HEK293T (cell line): ENCODE results near the gene SPTA1.

Source experiments
- CTCF ChIA-PET: fragments of 350-600 bp; formaldehyde crosslinking; extraction: SDS; loops from one replicate; lab custom pipeline; 2021; ENCODE audit warnings: antibody characterized with exemption, inconsistent platforms; lab: Yijun Ruan, JAX
- POLR2A ChIA-PET: fragments of 350-600 bp; formaldehyde crosslinking; extraction: SDS; loops from one replicate; lab custom pipeline; 2020; ENCODE audit warnings: antibody characterized with exemption, inconsistent platforms; lab: Yijun Ruan, JAX
- DNase-seq: peaks from one replicate; pipeline ENCODE4 v3.0.0; 2012; ENCODE audit warnings: mixed read lengths; ENCODE audit errors: extremely low spot score
- ARNT ChIP-seq: fragments of 450-650 bp; IDR thresholded peaks from 2 replicates; pipeline ENCODE4 v1.6.1; 2017; ENCODE audit warnings: mild to moderate bottlenecking
- BHLHE40 ChIP-seq: fragments of 450-650 bp; IDR thresholded peaks from 2 replicates; pipeline ENCODE4 v1.6.1; 2016; ENCODE audit warnings: mild to moderate bottlenecking, moderate library complexity, borderline replicate concordance
- CTBP1 ChIP-seq: fragments of 450-650 bp; IDR thresholded peaks from 2 replicates; pipeline ENCODE4 v1.6.1; 2016; ENCODE audit warnings: borderline replicate concordance
- ELF4 ChIP-seq: fragments of 450-650 bp; IDR thresholded peaks from 2 replicates; pipeline ENCODE4 v1.6.1; 2017; ENCODE audit warnings: antibody characterized with exemption
- FOXA1 ChIP-seq: fragments of 450-650 bp; IDR thresholded peaks from 2 replicates; pipeline ENCODE4 v1.6.1; 2016; ENCODE audit warnings: mild to moderate bottlenecking
- FOXK2 ChIP-seq: fragments of 450-650 bp; IDR thresholded peaks from 2 replicates; pipeline ENCODE4 v1.6.1; 2016; ENCODE audit warnings: mild to moderate bottlenecking
- FOXM1 ChIP-seq: fragments of 450-650 bp; IDR thresholded peaks from 2 replicates; pipeline ENCODE4 v1.6.1; 2017; ENCODE audit warnings: mild to moderate bottlenecking, borderline replicate concordance
- HDGF ChIP-seq: fragments of 450-650 bp; IDR thresholded peaks from 2 replicates; pipeline ENCODE4 v1.6.1; 2017; ENCODE audit warnings: antibody characterized with exemption, borderline replicate concordance
- L3MBTL2 ChIP-seq: fragments of 450-650 bp; conservative IDR thresholded peaks from 2 replicates; pipeline ENCODE4 v1.6.1; 2016; ENCODE audit warnings: mild to moderate bottlenecking
- LEF1 ChIP-seq: fragments of 450-650 bp; IDR thresholded peaks from 2 replicates; pipeline ENCODE4 v1.6.1; 2017; ENCODE audit warnings: mild to moderate bottlenecking, borderline replicate concordance
- NFRKB ChIP-seq: fragments of 450-650 bp; IDR thresholded peaks from 2 replicates; pipeline ENCODE4 v1.6.1; 2016; ENCODE audit warnings: mild to moderate bottlenecking, moderate library complexity
- SP1 ChIP-seq: fragments of 450-650 bp; IDR thresholded peaks from 2 replicates; pipeline ENCODE4 v1.6.1; 2017
- SUZ12 ChIP-seq: fragments of 450-650 bp; IDR thresholded peaks from 2 replicates; pipeline ENCODE4 v1.6.1; 2016; ENCODE audit warnings: mild to moderate bottlenecking
- TARDBP ChIP-seq: fragments of 450-650 bp; IDR thresholded peaks from 2 replicates; pipeline ENCODE4 v1.6.1; 2016
- ZNF384 ChIP-seq: fragments of 450-650 bp; IDR thresholded peaks from 2 replicates; pipeline ENCODE4 v1.6.1; 2016
- TF ChIP-seq, protein P1 (sequence below): fragments of 450-650 bp; IDR thresholded peaks from 2 replicates; pipeline ENCODE4 v1.6.1; 2016

The SPTA1 gene

DNA sequence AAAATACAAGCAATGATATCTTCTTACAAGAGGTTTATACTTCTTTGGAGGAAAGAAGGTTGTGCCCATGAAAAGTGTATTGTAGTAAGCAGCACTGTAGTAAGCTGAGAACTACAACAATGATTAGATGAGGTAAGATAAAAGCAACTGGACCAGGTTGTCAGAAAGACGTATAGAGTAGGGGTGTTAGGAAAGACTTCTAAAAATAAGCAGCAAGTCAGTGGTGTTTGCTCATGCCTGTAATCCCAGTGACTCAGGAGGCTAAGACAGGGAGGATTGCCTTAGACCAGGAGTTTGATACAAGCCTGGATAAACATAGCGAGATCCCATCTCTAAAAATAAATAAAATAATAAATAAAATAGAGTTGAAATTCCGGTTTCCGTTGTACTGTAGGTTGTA lies 102.6 kb downstream of the SPTA1 start:
- POLR2A ChIA-PET = no interaction called here
- TF ChIP-seq TARDBP = no peak
- no peak for TF ChIP-seq FOXM1
- TF ChIP-seq ZNF384 = no peak
- TF ChIP-seq SUZ12 = no peak
- TF ChIP-seq ARNT = no peak
- CTCF ChIA-PET = no interaction called here
- DNase-seq = no peak

DNA sequence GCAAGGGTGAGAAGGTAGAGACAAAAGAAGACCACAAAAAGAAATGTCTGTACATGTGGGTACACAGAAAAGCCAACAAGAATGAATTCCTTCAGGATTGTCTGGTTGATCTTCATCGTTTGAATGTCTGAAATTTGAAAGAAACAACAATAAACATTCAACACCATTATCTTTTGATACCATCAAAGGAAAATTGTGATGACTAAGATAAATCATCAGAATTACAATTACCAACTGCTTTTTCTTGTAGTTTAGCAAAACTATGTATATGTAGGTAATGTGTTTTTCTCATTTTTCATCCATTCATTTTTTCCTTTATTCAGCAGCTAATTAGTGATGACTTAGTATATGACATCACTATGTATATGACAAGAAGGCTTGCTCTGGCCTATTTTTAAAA lies 106.8 kb downstream of the SPTA1 start, which contains the start of gene OR10X1:
Gene OR10X1, minus strand, starts transcription at position 167 of the 400 bp plus-strand sequence. Its CDS starts 0 bp downstream, at position 167.
- TF ChIP-seq FOXK2 (no peak), ARNT (no peak), NFRKB (no peak), SP1 (no peak)
- TF ChIP-seq, protein P1, sequence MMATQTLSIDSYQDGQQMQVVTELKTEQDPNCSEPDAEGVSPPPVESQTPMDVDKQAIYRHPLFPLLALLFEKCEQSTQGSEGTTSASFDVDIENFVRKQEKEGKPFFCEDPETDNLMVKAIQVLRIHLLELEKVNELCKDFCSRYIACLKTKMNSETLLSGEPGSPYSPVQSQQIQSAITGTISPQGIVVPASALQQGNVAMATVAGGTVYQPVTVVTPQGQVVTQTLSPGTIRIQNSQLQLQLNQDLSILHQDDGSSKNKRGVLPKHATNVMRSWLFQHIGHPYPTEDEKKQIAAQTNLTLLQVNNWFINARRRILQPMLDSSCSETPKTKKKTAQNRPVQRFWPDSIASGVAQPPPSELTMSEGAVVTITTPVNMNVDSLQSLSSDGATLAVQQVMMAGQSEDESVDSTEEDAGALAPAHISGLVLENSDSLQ = no peak
- no peak for DNase-seq
- CTCF ChIA-PET = no interaction called here

DNA sequence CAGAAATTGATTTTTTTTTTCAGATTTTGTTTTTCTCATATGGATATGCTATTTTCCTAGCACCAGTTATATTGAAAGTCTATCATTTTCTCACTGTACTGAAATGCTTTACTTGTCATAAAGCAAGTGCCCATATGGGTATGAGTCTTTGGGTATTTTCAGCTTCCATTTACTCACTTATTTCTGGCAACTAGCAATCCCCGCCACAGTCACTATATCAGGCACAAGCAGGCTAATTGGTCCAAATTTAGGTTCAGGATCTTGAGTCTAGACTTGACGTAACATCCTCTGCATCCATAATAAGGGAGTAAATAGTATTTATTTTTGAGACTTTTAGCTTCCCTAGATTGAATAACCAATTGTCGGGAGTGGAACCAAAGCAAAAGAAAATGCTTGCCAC lies 109.0 kb downstream of the SPTA1 start:
- ChIA-PET POLR2A (no interaction called here), CTCF (no interaction called here)
- TF ChIP-seq TARDBP (no peak), HDGF (no peak), FOXA1 (no peak), SP1 (no peak), CTBP1 (no peak), ZNF384 (no peak), LEF1 (no peak), FOXK2 (no peak), FOXM1 (no peak), ARNT (no peak), SUZ12 (no peak), ELF4 (no peak), L3MBTL2 (no peak), NFRKB (no peak), BHLHE40 (no peak)
- TF ChIP-seq, protein P1 = no peak
- no peak for DNase-seq

More for the DNA sequence above, 106.8 kb downstream of the SPTA1 start, which contains the start of gene OR10X1:
- POLR2A ChIA-PET = no interaction called here

DNA sequence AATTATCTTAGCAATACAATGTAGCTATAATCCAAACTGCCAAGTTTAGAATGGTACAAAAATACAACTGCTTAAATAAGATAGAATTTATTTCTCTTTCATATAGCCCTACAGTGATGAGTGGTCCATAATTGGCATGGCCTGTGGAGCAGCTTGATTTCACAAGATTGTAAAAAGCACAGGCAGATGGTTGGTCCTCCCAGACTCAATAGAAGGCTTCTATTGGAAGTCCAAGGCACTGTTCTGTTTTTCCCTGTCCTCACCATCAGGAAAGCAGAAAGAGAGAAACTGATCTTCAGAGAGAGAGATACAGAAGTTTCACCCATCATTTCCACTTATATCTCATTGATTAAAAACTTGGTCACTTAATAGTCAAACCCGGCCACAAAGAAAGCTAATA lies 114.3 kb downstream of the SPTA1 start:
- no peak for DNase-seq
- POLR2A ChIA-PET = no interaction called here
- CTCF ChIA-PET = no interaction called here
- no peak for TF ChIP-seq ZNF384
- no peak for TF ChIP-seq SP1
- TF ChIP-seq L3MBTL2 = no peak
- no peak for TF ChIP-seq ELF4

DNA sequence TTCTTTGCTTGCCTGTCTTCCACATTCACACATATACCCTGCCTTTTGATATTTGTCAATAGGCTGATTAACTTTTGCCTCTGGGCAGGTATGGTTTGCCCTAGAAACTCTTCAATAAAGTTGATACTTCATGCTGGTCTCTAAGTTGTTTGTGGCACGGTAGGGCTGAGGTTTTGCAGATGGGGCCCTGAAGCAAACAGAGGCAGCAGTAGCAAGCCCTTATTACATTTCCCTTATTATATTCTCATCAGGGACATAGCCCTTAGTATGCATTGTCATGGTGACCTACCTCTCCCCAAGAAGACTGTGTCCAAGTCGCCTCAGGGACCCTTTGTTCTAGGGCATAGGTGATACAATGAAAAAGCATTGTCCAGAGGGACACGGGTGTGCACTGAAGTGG lies 116.0 kb downstream of the SPTA1 start, which contains the start of gene OR6P1:
Gene OR6P1, minus strand, starts transcription at position 101 of the 400 bp plus-strand sequence. CDS start 6,976 bp downstream, outside the sequence.
- POLR2A ChIA-PET = no interaction called here
- no peak for TF ChIP-seq ARNT
- TF ChIP-seq NFRKB = no peak
- TF ChIP-seq CTBP1 = no peak
- TF ChIP-seq, protein P1 = no peak
- TF ChIP-seq TARDBP = no peak
- no peak for TF ChIP-seq L3MBTL2
- TF ChIP-seq BHLHE40 = no peak
- TF ChIP-seq SUZ12 = no peak
- TF ChIP-seq LEF1 = no peak
- TF ChIP-seq FOXM1 = no peak
- TF ChIP-seq FOXK2 = no peak
- no peak for TF ChIP-seq SP1
- TF ChIP-seq HDGF = no peak
- no peak for TF ChIP-seq FOXA1
- no peak for TF ChIP-seq ELF4
- DNase-seq = no peak
- CTCF ChIA-PET = no interaction called here

DNA sequence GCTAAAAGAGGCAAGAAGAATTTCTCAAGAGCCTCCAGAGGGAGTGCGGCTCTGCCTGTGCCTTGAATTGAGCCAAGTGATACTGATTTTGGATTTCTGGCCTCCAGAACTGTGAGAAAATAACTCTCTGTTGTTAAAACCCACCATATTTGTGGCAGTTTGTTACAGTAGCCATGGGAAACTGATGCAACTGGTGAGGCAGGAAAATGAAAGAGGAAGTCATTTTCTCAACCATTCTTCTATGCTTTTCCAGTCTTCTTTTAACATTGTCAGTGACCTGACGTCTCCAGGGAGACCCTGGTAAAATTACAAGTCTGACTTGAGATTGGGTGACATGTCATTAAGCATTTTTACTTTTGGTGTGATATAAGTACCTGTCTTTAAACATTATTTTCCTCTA lies 121.9 kb downstream of the SPTA1 start:
- POLR2A ChIA-PET = no interaction called here
- no peak for TF ChIP-seq ARNT
- TF ChIP-seq SP1 = no peak
- TF ChIP-seq FOXK2 = no peak
- TF ChIP-seq BHLHE40 = no peak
- no peak for TF ChIP-seq TARDBP
- TF ChIP-seq FOXA1 = no peak
- no peak for TF ChIP-seq CTBP1
- no peak for TF ChIP-seq LEF1
- TF ChIP-seq HDGF = no peak
- TF ChIP-seq ZNF384 = no peak
- no peak for TF ChIP-seq NFRKB
- TF ChIP-seq, protein P1 = no peak
- no peak for TF ChIP-seq FOXM1
- no peak for TF ChIP-seq SUZ12
- no peak for TF ChIP-seq ELF4
- TF ChIP-seq L3MBTL2 = no peak
- CTCF ChIA-PET = no interaction called here
- DNase-seq = no peak
